Neuron (in vitro differentiated cells): ENCODE measurements around the gene SERP1.

ENCODE experiments used
- H2AFZ ChIP-seq: one replicate; pipeline ENCODE4 v1.6.1; 2013; ENCODE audit warnings: low read depth, mild to moderate bottlenecking, inconsistent platforms, low read length, moderate library complexity
- H3K27me3 ChIP-seq: one replicate; pipeline ENCODE4 v1.6.1; 2013; ENCODE audit warnings: low read length; ENCODE audit not compliant: insufficient read depth
- H3K36me3 ChIP-seq: one replicate; pipeline ENCODE4 v1.6.1; 2013; ENCODE audit warnings: low read length; ENCODE audit not compliant: insufficient read depth
- H3K4me1 ChIP-seq: one replicate; pipeline ENCODE4 v1.6.1; 2013; ENCODE audit warnings: low read length; ENCODE audit not compliant: insufficient read depth
- H3K4me3 ChIP-seq: 2 replicates; pipeline ENCODE4 v1.5.1; 2013; ENCODE audit warnings: mild to moderate bottlenecking, low read length, moderate library complexity
- H3K9me3 ChIP-seq: one replicate; pipeline ENCODE4 v1.6.1; 2013; ENCODE audit warnings: low read length

The SERP1 gene

GRCh38 chr3:150495563-150496168 lies 50.6 kb downstream of the SERP1 start:
- H3K9me3 ChIP-seq = peaks cover 1% of the 10 kb centered on the region
- H3K36me3 ChIP-seq = no peaks in the 10 kb centered on the region
- H2AFZ ChIP-seq = no peak overlapping the region
- no peak overlapping the region for H3K4me3 ChIP-seq
- peaks cover 17% of the 10 kb centered on the region for H3K4me1 ChIP-seq
- no peaks in the 10 kb centered on the region for H3K27me3 ChIP-seq

- Histone ChIP-seq H3K27me3 (no peaks in the 10 kb centered on the region), H3K36me3 (no peaks in the 10 kb centered on the region), H3K4me1 (peaks cover 17% of the 10 kb centered on the region)
Observed at GRCh38 chr3:150495149-150495548, 51.1 kb downstream of the SERP1 start.

DNA sequence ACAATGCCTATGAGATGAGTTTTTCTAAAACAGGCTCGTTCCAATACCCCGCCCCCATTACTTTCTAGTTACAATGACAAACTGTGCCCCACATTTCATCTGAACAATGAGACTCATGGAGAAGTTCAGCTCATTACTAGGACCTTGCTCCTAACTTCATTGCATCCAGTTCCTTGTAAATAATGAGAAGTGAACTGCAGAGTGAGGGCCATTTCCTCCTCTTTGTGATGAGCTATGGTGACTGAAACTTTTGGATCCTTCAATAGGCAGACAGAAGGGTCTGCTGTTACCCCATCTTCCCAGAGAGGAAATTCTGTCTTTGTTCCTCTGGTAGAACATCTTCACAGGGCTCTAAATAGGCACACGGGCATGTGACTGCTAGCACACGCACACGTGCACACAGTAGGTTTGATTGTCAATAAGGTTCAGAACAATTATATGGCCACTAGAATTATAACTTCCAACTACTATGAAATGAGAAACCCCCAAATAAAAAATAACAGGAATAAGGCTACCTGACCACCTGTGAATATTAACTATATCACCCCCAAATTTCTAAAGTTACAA lies 51.8 kb downstream of the SERP1 start:
- Histone ChIP-seq H3K9me3 (no peaks in the 10 kb centered on the region), H2AFZ (no peak overlapping the region), H3K4me3 (no peak overlapping the region)

More at GRCh38 chr3:150495149-150495548, 51.1 kb downstream of the SERP1 start:
- no peak overlapping the region for H2AFZ ChIP-seq
- no peaks in the 10 kb centered on the region for H3K9me3 ChIP-seq
- H3K4me3 ChIP-seq = no peak overlapping the region

More for the DNA sequence above, 51.8 kb downstream of the SERP1 start:
- H3K36me3 ChIP-seq = no peaks in the 10 kb centered on the region
- no peaks in the 10 kb centered on the region for H3K27me3 ChIP-seq
- peaks cover 17% of the 10 kb centered on the region for H3K4me1 ChIP-seq
